HepG2 (cell line): ENCODE data around the gene ZNRD2. TPM values are rescaled to one million over a fixed set of nuclear protein-coding genes. Genes with fewer than 3 reads are reported as not detected.

Experiments
- ATAC-seq: fragments of 200-7000 bp; cut with Tn5 transposase; 3 replicates; pipeline ENCODE4 v1.9.1; 2020; ENCODE audit warnings: mild to moderate bottlenecking, moderate library complexity
- BruUV-seq: library from RNA; stranded (reverse); fragments of 400-500 nt; replicated peaks from 2 replicates; lab custom pipeline; 2021; lab: Mats Ljungman, UMichigan
- CTCF ChIA-PET: fragments of 300-600 bp; formaldehyde crosslinking; extraction: SDS; loops from one replicate; lab custom pipeline; 2021; ENCODE audit warnings: low total read pairs, inconsistent platforms, low intra/inter-chr PET ratio; lab: Yijun Ruan, JAX
- POLR2A ChIA-PET: fragments of 350-600 bp; sonication (Branson Sonifier 250); formaldehyde crosslinking; loops from one replicate; lab custom pipeline; 2020; ENCODE audit warnings: antibody characterized with exemption, inconsistent platforms; lab: Yijun Ruan, JAX
- DNase-seq: peaks from one replicate; pipeline ENCODE4 v3.0.0-alpha.2; 2015; ENCODE audit warnings: low spot score
- FAIRE-seq: peaks from 3 replicates; lab custom pipeline; 2011; peaks lifted over from hg19 to GRCh38; lab: Jason Lieb, UNC
- H2AFZ ChIP-seq: one replicate; pipeline ENCODE4 v1.6.1; 2011; ENCODE audit warnings: low read length, inconsistent platforms
- H3K27ac ChIP-seq: fragments of 300-600 bp; 3 replicates; pipeline ENCODE4 v1.8.0; 2011; ENCODE audit warnings: mixed run types, mild to moderate bottlenecking, mixed read lengths, low read length, inconsistent platforms; ENCODE audit not compliant: insufficient read depth; ENCODE audit errors: extremely low read length
- H3K27me3 ChIP-seq, 2 experiments: fragments of 200-600 bp in 1 of 2; 2 replicates in 1 of 2; 3 replicates in 1 of 2; pipeline versions ENCODE4 v1.6.0 to v1.8.0; 2011; ENCODE audit warnings: low read length in 2 of 2, mild to moderate bottlenecking in 2 of 2, moderate library complexity in 2 of 2, inconsistent platforms in 1 of 2; ENCODE audit not compliant: insufficient read depth in 2 of 2, control insufficient read depth in 1 of 2
- H3K36me3 ChIP-seq, 2 experiments: fragments of 200-600 bp in 1 of 2; replicated peaks in 1 of 2; 2 replicates in 1 of 2; 3 replicates in 1 of 2; pipeline versions ENCODE4 v1.5.1 to v1.8.0; 2011; ENCODE audit warnings: low read length in 2 of 2, inconsistent platforms in 1 of 2; ENCODE audit not compliant: insufficient read depth in 2 of 2, control insufficient read depth in 1 of 2
- H3K4me1 ChIP-seq: 2 replicates; pipeline ENCODE4 v1.5.1; 2012; ENCODE audit warnings: low read length, inconsistent platforms; ENCODE audit not compliant: insufficient read depth
- H3K4me2 ChIP-seq: 2 replicates; pipeline ENCODE4 v1.6.0; 2011; ENCODE audit warnings: low read depth, low read length, inconsistent platforms
- H3K4me3 ChIP-seq, 3 experiments: fragments of 200-600 bp in 1 of 3; sonication (generic), shearing (Covaris generic) in 1 of 3; replicated peaks in 1 of 3; 2 replicates each; pipeline ENCODE4 v1.5.1; 2011 to 2016; ENCODE audit warnings: low read length in 3 of 3, inconsistent platforms in 2 of 3, low read depth in 2 of 3, mild to moderate bottlenecking in 2 of 3, control low read depth in 1 of 3, mixed read lengths in 1 of 3; ENCODE audit not compliant: insufficient read depth in 1 of 3
- H3K79me2 ChIP-seq: one replicate; pipeline ENCODE4 v1.6.1; 2011; ENCODE audit warnings: low read length, inconsistent platforms; ENCODE audit not compliant: insufficient read depth
- H3K9ac ChIP-seq: 2 replicates; pipeline ENCODE4 v1.6.0; 2011; ENCODE audit warnings: mild to moderate bottlenecking, low read depth, low read length, inconsistent platforms; ENCODE audit not compliant: insufficient read depth
- H3K9me3 ChIP-seq: 2 replicates; pipeline ENCODE4 v1.5.1; 2012; ENCODE audit warnings: mild to moderate bottlenecking, low read length
- H4K20me1 ChIP-seq: 2 replicates; pipeline ENCODE4 v1.6.0; 2011; ENCODE audit warnings: inconsistent platforms, mild to moderate bottlenecking, low read length, moderate library complexity; ENCODE audit not compliant: insufficient read depth
- CREB1 ChIP-seq, 2 experiments: fragments of 450-650 bp in 1 of 2; IDR thresholded peaks; 2 replicates each; pipeline ENCODE4 v1.6.1; 2016 to 2017; ENCODE audit warnings: control low read depth in 1 of 2, mild to moderate bottlenecking in 1 of 2, missing compliant biosample characterization in 1 of 2, missing genetic modification characterization in 1 of 2
- ELF3 ChIP-seq: IDR thresholded peaks from 2 replicates; pipeline ENCODE4 v1.6.1; 2016; ENCODE audit warnings: missing genetic modification reagents, missing compliant biosample characterization
- FOXC1 ChIP-seq: sonication (generic); formaldehyde crosslinking; IDR thresholded peaks from 2 replicates; pipeline ENCODE4 v1.8.0; 2022; ENCODE audit warnings: mild to moderate bottlenecking, missing genetic modification reagents, borderline replicate concordance
- POGK ChIP-seq: sonication (generic); formaldehyde crosslinking; conservative IDR thresholded peaks from 2 replicates; pipeline ENCODE4 v1.8.0; 2022; ENCODE audit warnings: mild to moderate bottlenecking, moderate library complexity, missing genetic modification reagents
- TCF7L2 ChIP-seq: IDR thresholded peaks from 2 replicates; pipeline ENCODE4 v1.6.1; 2011; ENCODE audit warnings: mild to moderate bottlenecking, low read depth, low read length, moderate library complexity
- YEATS4 ChIP-seq: sonication (generic); formaldehyde crosslinking; IDR thresholded peaks from 2 replicates; pipeline ENCODE4 v1.4.0; 2020; ENCODE audit warnings: missing genetic modification reagents, borderline replicate concordance
- ZC3H13 ChIP-seq: sonication (generic); formaldehyde crosslinking; IDR thresholded peaks from 2 replicates; pipeline ENCODE4 v1.8.1; 2023; ENCODE audit warnings: mild to moderate bottlenecking, missing genetic modification reagents, moderate library complexity
- ZNF253 ChIP-seq: sonication (generic); formaldehyde crosslinking; IDR thresholded peaks from 2 replicates; pipeline ENCODE4 v1.8.0; 2022; ENCODE audit warnings: mild to moderate bottlenecking, missing genetic modification reagents, borderline replicate concordance
- ZNF501 ChIP-seq: sonication (generic); formaldehyde crosslinking; IDR thresholded peaks from 2 replicates; pipeline ENCODE4 v1.5.1; 2020; ENCODE audit warnings: mild to moderate bottlenecking, moderate library complexity, missing genetic modification reagents
- ZNF512B ChIP-seq: sonication (generic); formaldehyde crosslinking; IDR thresholded peaks from 2 replicates; pipeline ENCODE4 v1.5.1; 2020; ENCODE audit warnings: missing genetic modification reagents, mild to moderate bottlenecking, borderline replicate concordance
- ZNF747 ChIP-seq: sonication (generic); formaldehyde crosslinking; IDR thresholded peaks from 2 replicates; pipeline ENCODE4 v1.8.1; 2023; ENCODE audit warnings: missing genetic modification reagents, mild to moderate bottlenecking, borderline replicate concordance
- ZNF768 ChIP-seq: sonication (generic); formaldehyde crosslinking; IDR thresholded peaks from 2 replicates; pipeline ENCODE4 v1.4.0; 2020; ENCODE audit warnings: missing genetic modification reagents
- WGBS: methylation state at CpG from one replicate; pipeline ENCODE4 v1.1.6; 2017; ENCODE audit warnings: low lambda C conversion rate; 5-methylcytosine and 5-hydroxymethylcytosine counted together
- in situ Hi-C: cut with HindIII; loops from 2 replicates; pipeline ENCODE4 v1.10.0; 2017; ENCODE audit warnings: low pct_unique_long_range_greater_than_20kb; ENCODE audit not compliant: extremely low pct_ligation_motif_present
- intact Hi-C: fragments of 100-400 bp; cut with micrococcal nuclease; formaldehyde crosslinking; loops from one replicate; pipeline ENCODE4 v1.10.0; 2022; ENCODE audit not compliant: unreplicated experiment
- polyA plus RNA-seq, 8 experiments: library from polyadenylated mRNA; depleted of rRNA in 3 of 8; stranded (reverse) in 7 of 8; unstranded in 1 of 8; fragments of >200 nt; fragmentation: Illumina TruSeq in 4 of 8; extraction: Trizol in 4 of 8; gene quantifications; 2 replicates each; pipeline versions ENCODE4 v1.2.1 to v1.2.3, GENCODE V29; 2011 to 2016; ENCODE audit warnings: low read depth in 4 of 8, missing spikeins in 1 of 8, mixed read lengths in 1 of 8; ENCODE audit not compliant: insufficient read depth in 1 of 8
- total RNA-seq, 5 experiments: library from RNA; depleted of rRNA; stranded (reverse); fragments of >200 nt; fragmentation: Illumina TruSeq; extraction: Trizol; gene quantifications; 2 replicates each; pipeline ENCODE4 v1.2.3, GENCODE V29; 2016; ENCODE audit warnings: low read depth in 1 of 5
- TF ChIP-seq, protein P1 (sequence below): sonication (generic); formaldehyde crosslinking; IDR thresholded peaks from 2 replicates; pipeline ENCODE4 v1.5.1; 2020; ENCODE audit warnings: mild to moderate bottlenecking, missing genetic modification reagents

Gene ZNRD2
- total and polyA plus RNA-seq, 2 of the 13 experiments (the other 11 are each of a cell fraction or from before 2014, with no cell fraction given): 29.2 to 34.0 TPM

DNA sequence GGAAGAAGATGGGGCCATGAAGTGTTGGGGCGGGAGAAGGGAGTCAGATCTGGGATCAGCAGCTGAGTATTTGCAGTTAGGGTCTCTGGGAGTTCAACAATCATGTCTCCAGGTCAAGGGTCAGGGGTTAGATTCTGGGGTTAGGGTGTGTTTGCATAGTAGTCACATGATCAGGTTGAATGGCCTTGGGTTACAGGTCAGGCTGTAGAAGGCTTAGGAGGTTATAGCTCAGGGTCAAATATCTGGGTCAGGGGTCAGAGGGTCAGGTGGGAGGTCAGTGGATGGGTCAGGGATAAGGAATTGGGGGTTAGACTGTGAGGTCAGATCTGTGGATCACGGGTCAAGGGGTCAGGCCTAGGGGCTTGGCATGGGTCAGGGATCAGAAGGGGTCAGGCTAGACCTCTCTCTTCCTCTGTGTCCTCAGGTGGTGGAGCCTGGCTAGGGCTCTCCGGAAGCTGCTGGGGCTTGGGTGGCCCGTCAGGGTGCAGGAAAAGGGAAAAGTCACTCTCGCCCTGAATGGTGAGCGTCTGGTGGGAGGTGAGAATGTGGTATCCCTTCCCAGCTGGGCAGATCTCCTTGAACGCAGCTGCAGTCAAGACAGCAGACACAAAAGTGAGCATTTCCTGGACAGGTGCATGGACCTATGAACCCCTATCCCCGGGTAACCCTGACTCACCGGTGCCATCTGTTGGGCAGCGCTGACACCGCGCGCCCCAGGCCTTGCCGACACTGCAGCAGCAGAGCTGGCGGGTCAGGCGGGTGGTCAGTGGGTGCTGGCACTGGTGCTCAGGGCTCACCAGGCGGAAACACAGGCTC lies 18.5 kb upstream of the ZNRD2 start:
- POLR2A ChIA-PET: interaction anchor here (0.8 to 2.6 kb wide), 20 partner anchors 9 to 136 kb away, joined by 3 to 22 read pairs (median 5); partner anchors contain the start of genes MALAT1, NEAT1, PCNX3 and SCYL1
- H3K27me3 ChIP-seq: no peaks in the 10 kb centered on the region
- peaks cover 3% of the 10 kb centered on the region for H3K79me2 ChIP-seq
- no peak overlapping the region for H2AFZ ChIP-seq
- peak overlapping the region; percentile 57 for H3K4me2 ChIP-seq
- peak overlapping the region in 2 of 3 experiments; percentile 0 to 42; a peak in 1 of 6 replicates for H3K4me3 ChIP-seq
- H4K20me1 ChIP-seq: peaks cover 10% of the 10 kb centered on the region; the same call in 1 of the 2 replicates
- peaks cover 3 to 11% of the 10 kb centered on the region in 2 experiments; a peak in 2 of 5 replicates for H3K36me3 ChIP-seq
- H3K27ac ChIP-seq: peak overlapping the region; percentile 70
- in situ Hi-C loops: loop anchor here (10.0 kb wide), 1 partner anchor 303 kb away; the partner anchor contains the start of gene CFL1
- FAIRE-seq: peak; percentile 83
- CTCF ChIA-PET: interaction anchor here (1.9 to 2.3 kb wide), 2 partner anchors 11 to 18 kb away, joined by 4 to 8 read pairs; partner anchors contain the start of gene ZNRD2
- WGBS: 72% methylated on average over 7 of the region's 17 CpGs
- intact Hi-C loops: no loop called here
- peak; percentile 58 for ATAC-seq
- no peak overlapping the region for H3K9ac ChIP-seq
- H3K9me3 ChIP-seq: no peaks in the 10 kb centered on the region
- H3K4me1 ChIP-seq: peaks cover 53% of the 10 kb centered on the region
- no TSS peak for BruUV-seq
- DNase-seq: peak; percentile 70
- TF ChIP-seq YEATS4 (peak; percentile 54; the same call in 1 of the 2 replicates), CREB1 (IDR thresholded peaks at IDR 0.05) (no peak), CREB1 (CRISPR knock-in tag; IDR thresholded peaks at IDR 0.05) (no peak), POGK (CRISPR knock-in tag) (no peak), ZNF768 (CRISPR knock-in tag) (peak; percentile 47; the same call in 1 of the 2 replicates), ZC3H13 (CRISPR knock-in tag) (0 out of 2 replicates have a peak, but pooled peaks have one; percentile 1), FOXC1 (CRISPR knock-in tag) (no peak; the same call in 1 of the 2 replicates), ZNF747 (CRISPR knock-in tag) (no peak), TCF7L2 (no peak), ZNF501 (CRISPR knock-in tag) (no peak; the same call in 1 of the 2 replicates), ELF3 (CRISPR knock-in tag) (peak; percentile 72; the same call in 1 of the 2 replicates), ZNF253 (no peak), ZNF512B (CRISPR knock-in tag) (no peak)
- TF ChIP-seq, protein P1, sequence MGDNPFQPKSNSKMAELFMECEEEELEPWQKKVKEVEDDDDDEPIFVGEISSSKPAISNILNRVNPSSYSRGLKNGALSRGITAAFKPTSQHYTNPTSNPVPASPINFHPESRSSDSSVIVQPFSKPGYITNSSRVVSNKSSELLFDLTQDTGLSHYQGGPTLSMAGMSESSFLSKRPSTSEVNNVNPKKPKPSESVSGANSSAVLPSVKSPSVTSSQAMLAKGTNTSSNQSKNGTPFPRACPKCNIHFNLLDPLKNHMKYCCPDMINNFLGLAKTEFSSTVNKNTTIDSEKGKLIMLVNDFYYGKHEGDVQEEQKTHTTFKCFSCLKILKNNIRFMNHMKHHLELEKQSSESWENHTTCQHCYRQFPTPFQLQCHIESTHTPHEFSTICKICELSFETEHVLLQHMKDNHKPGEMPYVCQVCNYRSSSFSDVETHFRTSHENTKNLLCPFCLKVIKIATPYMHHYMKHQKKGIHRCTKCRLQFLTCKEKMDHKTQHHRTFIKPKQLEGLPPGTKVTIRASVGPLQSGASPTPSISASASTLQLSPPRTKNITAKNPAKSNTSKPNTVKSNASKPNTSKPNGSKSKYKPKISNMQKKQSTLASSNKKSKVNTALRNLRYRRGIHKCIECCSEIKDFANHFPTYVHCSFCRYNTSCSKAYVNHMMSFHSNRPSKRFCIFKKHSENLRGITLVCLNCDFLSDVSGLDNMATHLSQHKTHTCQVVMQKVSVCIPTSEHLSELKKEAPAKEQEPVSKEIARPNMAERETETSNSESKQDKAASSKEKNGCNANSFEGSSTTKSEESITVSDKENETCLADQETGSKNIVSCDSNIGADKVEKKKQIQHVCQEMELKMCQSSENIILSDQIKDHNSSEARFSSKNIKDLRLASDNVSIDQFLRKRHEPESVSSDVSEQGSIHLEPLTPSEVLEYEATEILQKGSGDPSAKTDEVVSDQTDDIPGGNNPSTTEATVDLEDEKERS (CRISPR knock-in tag): 0 out of 2 replicates have a peak, but pooled peaks have one; percentile 22
